Muscle layer of colon (tissue), 2 donors: ENCODE measurements around the gene LAMB4.
A peak's percentile ranks its signal among the peaks of the same experiment; 100 is the strongest.

Experiments used
- H3K27ac ChIP-seq: one replicate; pipeline ENCODE4 v1.7.0; 2013; ENCODE audit warnings: low read depth, mild to moderate bottlenecking, low read length, moderate library complexity
- H3K27me3 ChIP-seq, 2 donors: one replicate each; pipeline ENCODE4 v1.7.0; 2013; ENCODE audit warnings: low read length in 2 of 2, mild to moderate bottlenecking in 2 of 2; ENCODE audit not compliant: insufficient read depth in 2 of 2, control insufficient read depth in 1 of 2
- H3K36me3 ChIP-seq: one replicate; pipeline ENCODE4 v1.7.0; 2013; ENCODE audit warnings: mild to moderate bottlenecking, low read length; ENCODE audit not compliant: insufficient read depth
- H3K4me1 ChIP-seq: one replicate; pipeline ENCODE4 v1.7.0; 2013; ENCODE audit warnings: mild to moderate bottlenecking, low read length; ENCODE audit not compliant: insufficient read depth
- H3K4me3 ChIP-seq, 2 donors: one replicate each; pipeline ENCODE4 v1.7.0; 2013; ENCODE audit warnings: low read length in 2 of 2, low read depth in 1 of 2, mild to moderate bottlenecking in 1 of 2, moderate library complexity in 1 of 2
- H3K9ac ChIP-seq: one replicate; pipeline ENCODE4 v1.7.0; 2013; ENCODE audit warnings: low read length
- H3K9me3 ChIP-seq: one replicate; pipeline ENCODE4 v1.7.0; 2013; ENCODE audit warnings: mild to moderate bottlenecking, low read length
- donor health status: abdominal sarcoma.
- donor health status: Adenocarcinoma of cecum.

The LAMB4 gene

GRCh38 chr7:108101759-108102158 is 28.4 kb downstream of the LAMB4 start:
- Histone ChIP-seq H3K9ac (no peak overlapping the region), H3K27me3 (no peaks in the 10 kb centered on the region), H3K4me1 (peaks cover 4% of the 10 kb centered on the region), H3K27ac (no peak overlapping the region), H3K9me3 (no peaks in the 10 kb centered on the region), H3K4me3 (no peak overlapping the region), H3K36me3 (no peaks in the 10 kb centered on the region)

GRCh38 chr7:108099713-108100112 is 30.4 kb downstream of the LAMB4 start:
- Histone ChIP-seq H3K36me3 (no peaks in the 10 kb centered on the region), H3K27ac (no peak overlapping the region)

GRCh38 chr7:108097703-108098102 is 32.5 kb downstream of the LAMB4 start:
- Histone ChIP-seq H3K4me3 (no peak overlapping the region), H3K36me3 (no peaks in the 10 kb centered on the region), H3K9ac (no peak overlapping the region), H3K27me3 (no peaks in the 10 kb centered on the region), H3K4me1 (peaks cover 25% of the 10 kb centered on the region), H3K9me3 (no peaks in the 10 kb centered on the region), H3K27ac (no peak overlapping the region)

More at GRCh38 chr7:108099713-108100112, 30.4 kb downstream of the LAMB4 start:
- Histone ChIP-seq H3K4me1 (peaks cover 19% of the 10 kb centered on the region), H3K27me3 (no peaks in the 10 kb centered on the region), H3K9me3 (no peaks in the 10 kb centered on the region), H3K4me3 (no peak overlapping the region), H3K9ac (no peak overlapping the region)

DNA sequence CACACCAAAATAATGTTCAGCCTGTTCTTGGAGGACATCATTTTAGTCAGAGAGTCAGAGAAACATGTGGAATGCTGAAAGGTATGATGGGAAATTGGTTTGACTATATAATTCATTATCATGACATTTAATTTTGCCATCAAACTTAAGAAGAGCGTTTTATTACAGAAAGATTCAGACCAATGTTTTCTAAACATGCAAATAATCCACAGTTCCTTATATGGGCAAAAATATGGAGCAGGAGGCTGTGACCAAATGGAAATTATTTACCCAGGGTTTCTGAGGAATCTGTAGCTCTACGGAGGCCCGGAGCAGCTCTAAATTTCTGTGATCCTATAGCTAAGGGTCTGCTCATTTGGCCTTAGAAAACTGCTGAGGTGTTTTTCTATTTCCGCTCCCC is 33.2 kb downstream of the LAMB4 start:
- no peaks in the 10 kb centered on the region for H3K27me3 ChIP-seq
- H3K9ac ChIP-seq = no peak overlapping the region
- H3K27ac ChIP-seq = no peak overlapping the region
- H3K36me3 ChIP-seq = no peaks in the 10 kb centered on the region
- no peaks in the 10 kb centered on the region for H3K9me3 ChIP-seq
- H3K4me3 ChIP-seq = no peak overlapping the region
- H3K4me1 ChIP-seq = peaks cover 25% of the 10 kb centered on the region

- Histone ChIP-seq H3K9ac (no peak overlapping the region), H3K27ac (peak overlapping the region; percentile 47)
These were observed 35.0 kb downstream of the LAMB4 start for GRCh38 chr7:108094933-108095710.

GRCh38 chr7:108094346-108094745 is 35.8 kb downstream of the LAMB4 start:
- Histone ChIP-seq H3K36me3 (no peaks in the 10 kb centered on the region), H3K4me1 (peaks cover 25% of the 10 kb centered on the region), H3K9ac (no peak overlapping the region), H3K4me3 (no peak overlapping the region), H3K9me3 (no peaks in the 10 kb centered on the region), H3K27ac (peak overlapping the region; percentile 47), H3K27me3 (no peaks in the 10 kb centered on the region)

More at GRCh38 chr7:108094933-108095710, 35.0 kb downstream of the LAMB4 start:
- H3K4me1 ChIP-seq = peaks cover 25% of the 10 kb centered on the region
- H3K9me3 ChIP-seq = no peaks in the 10 kb centered on the region
- no peaks in the 10 kb centered on the region for H3K36me3 ChIP-seq
- H3K27me3 ChIP-seq = no peaks in the 10 kb centered on the region
- H3K4me3 ChIP-seq = no peak overlapping the region

DNA sequence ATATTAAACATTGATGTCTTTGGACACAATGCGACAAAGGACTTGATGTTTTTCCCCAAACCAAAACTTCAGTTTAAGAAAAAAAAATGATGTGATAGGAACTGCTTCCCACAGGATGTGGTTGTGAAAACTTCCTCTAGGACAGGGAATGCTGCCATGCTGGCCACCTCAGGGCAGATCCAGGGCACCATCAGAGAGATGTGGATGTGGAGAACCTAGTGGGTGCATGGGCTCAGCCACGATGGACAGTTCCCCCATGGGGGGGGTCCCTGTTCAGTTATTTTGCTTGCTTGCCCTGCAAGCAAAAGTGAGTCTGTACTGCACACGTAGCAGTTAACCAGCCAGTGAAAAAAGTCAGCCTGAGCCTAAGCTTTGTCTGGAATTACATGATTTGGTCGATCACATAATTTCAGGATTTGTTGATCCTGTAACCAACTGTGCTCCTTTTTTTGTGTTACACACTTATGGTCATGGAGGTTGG is 36.3 kb downstream of the LAMB4 start:
- Histone ChIP-seq H3K27me3 (no peaks in the 10 kb centered on the region), H3K9ac (no peak overlapping the region), H3K27ac (no peak overlapping the region)

DNA sequence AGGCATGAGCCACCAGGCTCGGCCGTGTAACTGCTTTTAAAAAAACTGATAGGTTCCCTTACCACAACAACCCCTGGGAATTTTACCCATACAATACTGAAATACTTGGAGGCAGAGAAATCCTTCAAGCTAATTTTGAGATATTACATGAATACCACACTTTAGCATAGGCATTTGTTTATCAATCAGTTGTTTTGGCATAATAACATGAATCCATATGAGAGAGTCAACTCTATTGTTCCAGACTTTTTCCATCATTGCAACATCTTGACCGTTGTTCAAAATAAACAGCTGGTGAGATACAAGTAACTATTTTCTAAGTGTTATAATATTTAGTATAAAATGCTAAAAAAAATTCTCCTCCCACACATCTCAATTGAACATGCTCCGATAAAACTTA is 36.8 kb downstream of the LAMB4 start:
- H3K27ac ChIP-seq = no peak overlapping the region
- no peaks in the 10 kb centered on the region for H3K36me3 ChIP-seq
- H3K27me3 ChIP-seq = no peaks in the 10 kb centered on the region
- H3K9ac ChIP-seq = no peak overlapping the region
- no peak overlapping the region for H3K4me3 ChIP-seq
- H3K4me1 ChIP-seq = peaks cover 25% of the 10 kb centered on the region
- no peaks in the 10 kb centered on the region for H3K9me3 ChIP-seq

More for the DNA sequence above, 36.3 kb downstream of the LAMB4 start:
- Histone ChIP-seq H3K4me1 (peaks cover 25% of the 10 kb centered on the region), H3K4me3 (no peak overlapping the region), H3K36me3 (no peaks in the 10 kb centered on the region), H3K9me3 (no peaks in the 10 kb centered on the region)

- Histone ChIP-seq H3K9ac (no peak overlapping the region), H3K36me3 (no peaks in the 10 kb centered on the region), H3K9me3 (no peaks in the 10 kb centered on the region), H3K4me1 (peaks cover 25% of the 10 kb centered on the region), H3K4me3 (no peak overlapping the region), H3K27me3 (no peaks in the 10 kb centered on the region), H3K27ac (no peak overlapping the region)
These were observed 38.7 kb downstream of the LAMB4 start for GRCh38 chr7:108091461-108091831.

GRCh38 chr7:108090791-108091460 is 39.2 kb downstream of the LAMB4 start:
- Histone ChIP-seq H3K9me3 (no peaks in the 10 kb centered on the region), H3K9ac (no peak overlapping the region), H3K27me3 (no peaks in the 10 kb centered on the region), H3K36me3 (no peaks in the 10 kb centered on the region), H3K4me1 (peaks cover 22% of the 10 kb centered on the region), H3K27ac (no peak overlapping the region), H3K4me3 (no peak overlapping the region)

GRCh38 chr7:108089381-108089780 is 40.8 kb downstream of the LAMB4 start:
- H3K9ac ChIP-seq = no peak overlapping the region
- peaks cover 7% of the 10 kb centered on the region for H3K4me1 ChIP-seq
- no peaks in the 10 kb centered on the region for H3K36me3 ChIP-seq
- no peaks in the 10 kb centered on the region for H3K27me3 ChIP-seq
- H3K9me3 ChIP-seq = no peaks in the 10 kb centered on the region
- no peak overlapping the region for H3K27ac ChIP-seq
- H3K4me3 ChIP-seq = no peak overlapping the region
